ENCODE data around the gene SLC6A1. TPM values are rescaled to one million over a fixed set of nuclear protein-coding genes. Genes with fewer than 3 reads are reported as not detected.
A peak's percentile ranks its signal among the peaks of the same experiment; 100 is the strongest.

SLC6A1 gene
- total RNA-seq, 1 donor from 2014 or later, result 0.77 TPM

GRCh38 chr3:10949197-10949596, 43.4 kb upstream of the SLC6A1 start:
- H3K36me3 ChIP-seq, result no peaks in the 10 kb centered on the region
- intact Hi-C loops (cut with micrococcal nuclease), result no loop called here
- no peak for DNase-seq
- peaks cover 14% of the 10 kb centered on the region for H3K4me1 ChIP-seq
- H3K27me3 ChIP-seq (ENCODE audit: low read depth), result peaks cover 66% of the 10 kb centered on the region
- no peak for TF ChIP-seq CTCF (IDR thresholded peaks at IDR 0.05; ENCODE audit: borderline replicate concordance)
- no peaks in the 10 kb centered on the region for H3K9me3 ChIP-seq (replicated peaks)
- H3K27ac ChIP-seq (replicated peaks), result no peak overlapping the region
- H3K4me3 ChIP-seq, result no peak overlapping the region

- Histone ChIP-seq H3K4me1 (peaks cover 15% of the 10 kb centered on the region), H3K9me3 (replicated peaks) (no peaks in the 10 kb centered on the region), H3K27me3 (ENCODE audit: low read depth) (peaks cover 63% of the 10 kb centered on the region), H3K36me3 (no peaks in the 10 kb centered on the region), H3K27ac (replicated peaks) (no peak overlapping the region), H3K4me3 (no peak overlapping the region)
- no peak for DNase-seq
- TF ChIP-seq CTCF (IDR thresholded peaks at IDR 0.05; ENCODE audit: borderline replicate concordance), result peak; percentile 66
- intact Hi-C loops (cut with micrococcal nuclease), result no loop called here
Measured at GRCh38 chr3:10950476-10951294, 41.9 kb upstream of the SLC6A1 start.

- no peak for TF ChIP-seq CTCF (IDR thresholded peaks at IDR 0.05; ENCODE audit: borderline replicate concordance)
- intact Hi-C loops (cut with micrococcal nuclease), result no loop called here
- H3K4me1 ChIP-seq, result peaks cover 23% of the 10 kb centered on the region
- peaks cover 55% of the 10 kb centered on the region for H3K27me3 ChIP-seq (ENCODE audit: low read depth)
- H3K36me3 ChIP-seq, result no peaks in the 10 kb centered on the region
- H3K9me3 ChIP-seq (replicated peaks), result no peaks in the 10 kb centered on the region
- DNase-seq, result no peak
- H3K4me3 ChIP-seq, result no peak overlapping the region
- no peak overlapping the region for H3K27ac ChIP-seq (replicated peaks)
Measured at GRCh38 chr3:10951295-10951926, 41.1 kb upstream of the SLC6A1 start.

GRCh38 chr3:10952525-10952924, 40.0 kb upstream of the SLC6A1 start:
- H3K27me3 ChIP-seq (ENCODE audit: low read depth), result peaks cover 49% of the 10 kb centered on the region
- intact Hi-C loops (cut with micrococcal nuclease), result no loop called here
- no peak for TF ChIP-seq CTCF (IDR thresholded peaks at IDR 0.05; ENCODE audit: borderline replicate concordance)
- H3K27ac ChIP-seq (replicated peaks), result no peak overlapping the region
- H3K4me1 ChIP-seq, result peaks cover 34% of the 10 kb centered on the region
- H3K36me3 ChIP-seq, result no peaks in the 10 kb centered on the region
- DNase-seq, result no peak
- no peak overlapping the region for H3K4me3 ChIP-seq
- no peaks in the 10 kb centered on the region for H3K9me3 ChIP-seq (replicated peaks)

- Histone ChIP-seq H3K27me3 (ENCODE audit: low read depth) (peaks cover 27% of the 10 kb centered on the region), H3K4me3 (no peak overlapping the region), H3K4me1 (peaks cover 40% of the 10 kb centered on the region), H3K36me3 (no peaks in the 10 kb centered on the region), H3K9me3 (replicated peaks) (no peaks in the 10 kb centered on the region), H3K27ac (replicated peaks) (no peak overlapping the region)
- no peak for TF ChIP-seq CTCF (IDR thresholded peaks at IDR 0.05; ENCODE audit: borderline replicate concordance)
- intact Hi-C loops (cut with micrococcal nuclease), result no loop called here
- DNase-seq, result no peak
Measured at GRCh38 chr3:10954740-10955139, 37.8 kb upstream of the SLC6A1 start.
